ENCODE results near the gene CCDC60. TPM values are rescaled to one million over a fixed set of nuclear protein-coding genes. Genes with fewer than 3 reads are reported as not detected.

CCDC60 gene
- total RNA-seq, 3 donors from 2014 or later, result not detected

DNA sequence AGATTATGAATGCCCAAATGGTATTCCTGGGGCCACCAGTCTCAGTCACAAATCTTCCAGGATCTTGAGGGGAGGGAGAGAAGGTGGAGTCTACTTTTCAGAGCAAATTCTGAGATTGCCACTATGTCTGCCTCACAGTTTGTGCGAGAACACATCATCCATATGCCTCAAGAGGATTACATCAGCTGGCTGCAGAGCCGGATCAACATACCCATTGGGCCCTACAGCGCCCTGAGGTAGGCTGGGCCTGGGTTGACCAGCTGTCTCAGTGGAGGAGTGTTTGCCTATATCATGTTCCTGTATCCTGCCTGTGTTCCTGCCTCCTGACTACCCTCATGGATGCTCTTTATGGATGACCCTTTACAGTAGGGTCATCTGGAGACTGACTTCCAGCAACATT, 205.9 kb downstream of the CCDC60 start:
- Mint-ChIP-seq H3K27me3 (ENCODE audit: low read depth) (peaks cover 43% of the 10 kb centered on the region), H3K4me3 (no peak overlapping the region), H3K9me3 (no peaks in the 10 kb centered on the region), H3K36me3 (ENCODE audit: insufficient read depth) (no peaks in the 10 kb centered on the region), H3K4me1 (ENCODE audit: low read depth) (no peaks in the 10 kb centered on the region)
- ATAC-seq (no peak), DNase-seq (no peak)

DNA sequence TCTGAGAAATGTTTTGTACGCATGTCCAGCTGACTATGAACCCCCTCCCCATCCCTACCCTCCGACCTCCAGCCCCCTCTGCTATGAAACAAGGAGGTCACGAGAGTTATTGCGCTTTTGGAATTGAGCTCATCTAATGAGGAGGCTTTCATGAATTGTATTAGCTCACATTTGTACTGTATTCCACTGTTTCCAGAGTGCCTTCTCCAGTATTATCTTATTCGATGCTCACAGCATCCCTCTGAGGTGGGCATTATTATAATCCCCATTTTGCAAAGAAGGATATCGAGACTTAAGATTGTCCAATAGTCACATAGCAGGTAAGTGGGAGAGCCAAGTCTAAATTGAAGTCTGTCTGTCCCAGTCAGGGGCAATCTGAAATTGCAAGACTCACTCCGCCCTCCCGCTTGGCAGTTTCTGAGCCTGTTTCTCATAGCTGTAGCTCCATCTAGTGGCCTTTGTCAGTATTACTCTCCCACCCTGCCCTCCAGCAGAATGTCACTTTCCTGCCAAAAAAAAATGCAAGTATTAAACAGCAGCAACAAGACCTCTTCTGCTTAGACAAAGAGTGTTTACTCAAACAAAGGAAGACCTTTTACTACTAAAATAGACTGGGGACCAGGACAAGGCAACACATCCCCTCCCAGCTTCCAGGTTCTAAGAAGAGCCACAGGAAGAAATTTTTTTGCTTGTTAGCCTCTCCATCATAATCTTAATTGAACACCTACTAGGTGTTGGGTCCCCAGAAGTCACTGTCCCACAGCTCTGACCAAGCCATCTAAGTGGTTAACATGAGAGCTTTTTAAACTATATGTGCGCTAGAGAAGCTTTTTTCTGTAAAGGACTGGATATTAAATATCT, 210.5 kb downstream of the CCDC60 start:
- Mint-ChIP-seq H3K27me3 (ENCODE audit: low read depth) (peaks cover 47% of the 10 kb centered on the region), H3K4me1 (ENCODE audit: low read depth) (no peaks in the 10 kb centered on the region), H3K4me3 (no peak overlapping the region), H3K36me3 (ENCODE audit: insufficient read depth) (no peaks in the 10 kb centered on the region), H3K9me3 (no peaks in the 10 kb centered on the region)
- DNase-seq (peak; percentile 41), ATAC-seq (peak; percentile 59 to 66)

DNA sequence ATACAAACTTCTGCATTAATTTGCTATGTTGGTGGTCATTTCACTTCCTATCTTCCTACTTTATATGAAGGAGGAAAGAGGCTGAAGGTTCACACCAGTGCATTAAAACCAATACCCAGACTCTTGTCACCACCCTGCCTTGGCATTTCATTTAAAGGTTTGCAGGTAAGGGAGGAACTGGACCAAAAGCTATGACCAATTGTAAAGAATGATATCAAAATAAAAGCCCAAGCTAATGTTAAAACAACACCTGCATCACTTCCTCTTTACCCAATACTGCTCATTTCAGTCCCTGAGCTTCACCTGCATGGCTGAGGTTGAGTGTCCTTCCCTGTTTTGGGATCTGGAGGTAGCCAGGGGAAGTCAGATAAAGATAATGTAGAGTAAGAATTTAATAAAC, 211.8 kb downstream of the CCDC60 start:
- no peaks in the 10 kb centered on the region for H3K4me1 Mint-ChIP-seq (ENCODE audit: low read depth)
- no peak for DNase-seq
- no peaks in the 10 kb centered on the region for H3K9me3 Mint-ChIP-seq
- H3K27me3 Mint-ChIP-seq (ENCODE audit: low read depth), result peaks cover 43% of the 10 kb centered on the region
- H3K36me3 Mint-ChIP-seq (ENCODE audit: insufficient read depth), result no peaks in the 10 kb centered on the region
- ATAC-seq, result no peak
- H3K4me3 Mint-ChIP-seq, result no peak overlapping the region

DNA sequence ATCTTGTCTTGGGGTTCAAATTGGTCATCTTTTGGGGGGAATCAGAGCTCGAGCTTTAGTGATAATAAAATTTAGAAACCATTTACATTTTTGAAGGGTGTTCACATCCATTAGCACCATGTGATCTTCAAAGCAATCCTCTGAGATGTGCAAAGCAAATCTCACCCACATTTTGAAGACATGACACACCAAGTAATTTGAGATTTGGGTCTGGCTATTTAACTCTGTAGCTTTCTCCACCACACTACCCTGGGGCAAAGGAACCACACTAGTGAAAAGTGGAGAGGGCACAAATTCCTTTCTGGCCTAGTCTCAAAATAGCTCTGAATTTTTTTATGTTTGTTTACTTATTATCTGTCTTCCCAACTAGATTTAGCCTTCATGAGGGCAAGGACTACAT, 212.5 kb downstream of the CCDC60 start:
- H3K36me3 Mint-ChIP-seq (ENCODE audit: insufficient read depth), result no peaks in the 10 kb centered on the region
- H3K4me3 Mint-ChIP-seq, result no peak overlapping the region
- ATAC-seq (no peak), DNase-seq (no peak)
- H3K27me3 Mint-ChIP-seq (ENCODE audit: low read depth), result peaks cover 45% of the 10 kb centered on the region
- no peaks in the 10 kb centered on the region for H3K4me1 Mint-ChIP-seq (ENCODE audit: low read depth)
- no peaks in the 10 kb centered on the region for H3K9me3 Mint-ChIP-seq

DNA sequence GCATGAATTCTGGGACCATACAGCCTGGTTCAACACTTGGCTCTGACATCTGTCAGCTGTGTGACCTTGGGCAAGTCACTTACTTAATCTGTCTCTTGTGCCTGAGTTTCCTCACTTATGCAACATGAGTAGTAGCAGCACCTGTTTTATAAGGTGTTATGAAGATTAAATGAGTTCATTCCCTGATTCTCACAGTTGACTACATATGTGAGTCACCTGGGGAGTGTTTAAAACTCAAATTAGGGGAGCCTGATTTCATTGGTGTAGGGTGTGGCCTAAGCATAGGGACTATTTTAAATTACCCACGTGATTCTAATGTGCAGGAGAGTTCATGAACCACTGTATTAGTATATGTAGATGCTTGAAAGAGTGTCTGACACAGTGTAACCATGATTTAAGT, 222.3 kb downstream of the CCDC60 start:
- no peaks in the 10 kb centered on the region for H3K36me3 Mint-ChIP-seq (ENCODE audit: insufficient read depth)
- no peaks in the 10 kb centered on the region for H3K9me3 Mint-ChIP-seq
- H3K4me3 Mint-ChIP-seq, result no peak overlapping the region
- H3K27me3 Mint-ChIP-seq (ENCODE audit: low read depth), result peaks cover 27% of the 10 kb centered on the region
- H3K4me1 Mint-ChIP-seq (ENCODE audit: low read depth), result no peaks in the 10 kb centered on the region
- DNase-seq (no peak), ATAC-seq (no peak)

DNA sequence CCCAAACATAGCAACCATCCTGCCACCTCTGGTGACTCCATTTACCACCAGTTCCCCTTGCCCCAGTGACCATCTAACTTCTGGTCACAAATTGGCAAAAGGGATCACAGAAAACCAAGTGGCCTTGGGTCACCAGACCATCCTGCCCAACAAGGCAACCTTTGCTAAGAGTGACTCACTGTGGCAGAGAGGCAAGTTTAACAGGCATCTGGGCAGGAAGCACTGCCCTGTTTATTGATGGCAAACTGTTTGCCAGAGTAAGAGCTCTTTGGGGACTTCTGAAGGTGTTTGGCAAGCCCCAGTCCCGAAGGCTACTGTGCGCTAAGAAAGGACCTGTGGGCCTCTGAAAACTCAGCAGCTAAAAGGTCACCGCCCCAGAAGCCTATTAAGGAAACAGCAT, 230.9 kb downstream of the CCDC60 start:
- no peak for DNase-seq
- H3K36me3 Mint-ChIP-seq (ENCODE audit: insufficient read depth), result no peaks in the 10 kb centered on the region
- no peaks in the 10 kb centered on the region for H3K9me3 Mint-ChIP-seq
- peaks cover 20% of the 10 kb centered on the region for H3K27me3 Mint-ChIP-seq (ENCODE audit: low read depth)
- ATAC-seq, result no peak
- no peaks in the 10 kb centered on the region for H3K4me1 Mint-ChIP-seq (ENCODE audit: low read depth)
- H3K4me3 Mint-ChIP-seq, result no peak overlapping the region

DNA sequence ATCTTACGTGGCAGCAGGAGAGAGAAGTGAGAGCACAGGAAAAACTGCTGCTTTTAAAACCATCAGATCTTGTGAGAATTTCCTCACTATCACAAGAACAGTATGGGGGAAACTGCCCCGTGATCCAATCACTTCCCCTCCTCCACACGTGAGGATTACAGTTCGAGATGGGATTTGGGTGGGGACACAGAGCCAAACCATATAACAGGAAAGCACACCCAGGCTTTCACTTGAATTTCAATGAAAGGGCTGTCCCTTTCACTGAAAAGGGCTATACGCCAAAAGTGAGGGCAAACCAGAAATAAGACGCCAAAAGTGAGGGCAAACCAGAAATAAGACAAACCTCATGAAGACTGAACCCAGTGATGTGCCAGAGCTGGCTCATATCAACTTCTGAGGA, 236.2 kb downstream of the CCDC60 start:
- Mint-ChIP-seq H3K4me1 (ENCODE audit: low read depth) (no peaks in the 10 kb centered on the region), H3K9me3 (peaks cover 4% of the 10 kb centered on the region), H3K4me3 (no peak overlapping the region), H3K36me3 (ENCODE audit: insufficient read depth) (no peaks in the 10 kb centered on the region), H3K27me3 (ENCODE audit: low read depth) (peaks cover 7% of the 10 kb centered on the region)
- DNase-seq (no peak), ATAC-seq (no peak)

DNA sequence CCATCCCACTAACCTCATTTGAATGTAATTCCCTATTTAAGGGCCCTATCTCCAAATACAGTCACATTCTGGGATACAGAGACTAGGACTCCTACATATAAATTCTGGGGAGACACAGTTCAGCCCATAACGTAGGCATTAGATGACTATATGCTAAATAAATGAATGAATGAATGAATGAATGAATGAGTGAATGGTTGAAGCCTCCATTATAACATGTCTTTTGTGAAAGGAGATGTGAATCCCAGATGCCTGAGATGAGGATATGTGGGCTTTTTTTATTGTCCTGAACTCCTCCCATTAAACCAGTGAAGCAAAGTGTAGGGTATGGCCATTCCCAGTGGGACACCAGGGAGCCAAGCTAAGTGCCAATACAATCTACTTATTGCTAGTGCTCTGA, 238.6 kb downstream of the CCDC60 start:
- no peak for DNase-seq
- Mint-ChIP-seq H3K36me3 (ENCODE audit: insufficient read depth) (no peaks in the 10 kb centered on the region), H3K27me3 (ENCODE audit: low read depth) (peaks cover 10% of the 10 kb centered on the region), H3K4me3 (no peak overlapping the region), H3K4me1 (ENCODE audit: low read depth) (no peaks in the 10 kb centered on the region), H3K9me3 (peaks cover 4% of the 10 kb centered on the region)
- no peak for ATAC-seq

DNA sequence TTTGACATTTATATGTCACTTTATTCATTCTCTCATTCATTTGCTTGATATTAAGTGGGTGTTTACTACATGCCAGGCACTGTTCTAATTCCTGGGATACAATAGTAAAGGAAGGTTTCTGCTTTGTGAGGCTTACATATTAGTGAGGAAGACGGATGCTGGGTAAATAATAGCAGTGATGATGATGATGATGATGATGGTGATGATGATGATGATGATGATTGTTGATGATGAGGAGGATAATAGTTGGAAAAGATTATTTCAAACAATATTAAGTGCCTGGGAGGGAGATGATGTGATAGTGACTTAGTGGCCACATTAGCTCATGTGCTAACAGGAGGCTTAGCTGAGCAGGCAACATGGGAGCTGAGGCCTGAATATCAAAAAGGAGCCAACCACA, 239.7 kb downstream of the CCDC60 start:
- H3K4me3 Mint-ChIP-seq, result no peak overlapping the region
- H3K4me1 Mint-ChIP-seq (ENCODE audit: low read depth), result no peaks in the 10 kb centered on the region
- H3K9me3 Mint-ChIP-seq, result peaks cover 4% of the 10 kb centered on the region

DNA sequence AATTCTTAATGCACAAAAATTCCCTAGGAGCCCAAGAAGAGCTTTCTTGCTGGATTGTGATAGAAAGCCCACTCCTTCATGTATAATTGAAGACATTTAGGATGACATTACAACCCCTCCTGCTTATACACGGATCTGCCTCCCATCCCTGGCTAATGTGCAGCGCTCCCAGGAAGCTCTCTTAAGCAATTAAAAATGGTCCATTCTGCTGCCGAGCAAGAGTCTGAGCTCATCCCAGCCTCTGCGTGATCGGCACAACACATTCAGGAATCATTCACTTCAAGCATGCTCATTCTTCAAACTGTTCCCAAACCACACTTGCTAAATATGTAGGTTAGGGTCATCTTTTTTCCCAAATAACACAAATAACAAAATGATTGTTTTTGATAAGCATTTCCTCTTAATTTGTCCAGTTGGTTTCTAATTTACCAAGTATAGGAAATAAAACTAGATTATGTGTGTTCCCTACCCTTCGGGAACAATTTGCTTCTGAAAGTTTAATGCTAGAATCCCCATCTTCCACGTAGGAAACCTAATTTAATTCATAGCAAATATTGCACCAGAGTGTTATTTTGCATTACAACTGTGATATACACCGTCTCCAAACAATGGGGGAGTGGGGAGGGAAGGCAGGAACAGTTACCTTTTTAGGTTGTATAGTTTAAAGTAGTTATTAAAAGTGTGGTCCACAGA, 241.7 kb downstream of the CCDC60 start:
- peaks cover 4% of the 10 kb centered on the region for H3K9me3 Mint-ChIP-seq
- H3K4me3 Mint-ChIP-seq, result no peak overlapping the region
- no peaks in the 10 kb centered on the region for H3K36me3 Mint-ChIP-seq (ENCODE audit: insufficient read depth)
- DNase-seq (no peak), ATAC-seq (no peak)
- H3K27me3 Mint-ChIP-seq (ENCODE audit: low read depth), result peaks cover 11% of the 10 kb centered on the region
- H3K4me1 Mint-ChIP-seq (ENCODE audit: low read depth), result no peaks in the 10 kb centered on the region

More for the DNA sequence above, 239.7 kb downstream of the CCDC60 start:
- no peaks in the 10 kb centered on the region for H3K36me3 Mint-ChIP-seq (ENCODE audit: insufficient read depth)
- no peak for ATAC-seq
- no peak for DNase-seq
- H3K27me3 Mint-ChIP-seq (ENCODE audit: low read depth), result peaks cover 11% of the 10 kb centered on the region

DNA sequence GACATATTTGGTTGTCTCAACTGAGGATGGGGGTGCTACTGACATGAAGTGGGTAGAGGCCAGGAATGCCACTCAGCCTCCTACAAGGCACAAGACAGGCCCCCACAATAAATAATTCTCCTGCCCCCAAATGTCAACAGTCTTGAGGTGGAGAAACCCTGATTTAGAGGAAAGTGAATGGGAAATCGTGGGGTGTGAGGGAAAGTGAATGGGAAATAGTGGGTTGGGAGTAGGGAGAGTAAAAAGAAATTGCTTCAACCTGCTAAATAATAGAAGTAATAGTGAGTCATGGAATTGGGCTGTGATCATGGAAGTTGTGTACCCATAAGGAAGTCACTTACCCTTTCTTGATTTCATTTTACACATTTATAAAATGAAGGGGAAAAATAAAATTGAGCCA, 242.4 kb downstream of the CCDC60 start:
- Mint-ChIP-seq H3K36me3 (ENCODE audit: insufficient read depth) (no peaks in the 10 kb centered on the region), H3K4me3 (no peak overlapping the region), H3K27me3 (ENCODE audit: low read depth) (peaks cover 11% of the 10 kb centered on the region), H3K4me1 (ENCODE audit: low read depth) (no peaks in the 10 kb centered on the region), H3K9me3 (peaks cover 4% of the 10 kb centered on the region)
- ATAC-seq (no peak), DNase-seq (no peak)

DNA sequence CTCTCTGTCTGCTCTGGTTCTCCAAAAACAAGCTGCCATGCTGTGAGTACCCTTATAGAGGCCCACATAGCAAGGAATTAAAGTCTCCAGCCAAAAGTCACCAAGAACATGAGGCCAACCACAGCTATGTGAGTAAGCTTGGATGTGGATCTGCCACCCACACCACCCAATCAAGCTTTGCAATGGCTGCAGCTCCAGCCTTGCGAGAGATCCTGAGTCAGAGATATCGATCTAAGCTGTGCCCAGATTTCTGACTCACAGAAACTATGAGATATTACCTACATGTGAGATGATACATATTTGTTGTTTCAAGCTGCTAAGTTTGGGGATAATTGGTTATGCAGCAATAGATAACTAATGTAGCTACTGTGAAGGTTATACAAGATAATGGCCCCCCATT, 243.6 kb downstream of the CCDC60 start:
- ATAC-seq (peak; percentile 82 to 84), DNase-seq (no peak)
- H3K9me3 Mint-ChIP-seq, result peaks cover 4% of the 10 kb centered on the region
- peaks cover 11% of the 10 kb centered on the region for H3K27me3 Mint-ChIP-seq (ENCODE audit: low read depth)
- H3K4me3 Mint-ChIP-seq, result no peak overlapping the region
- no peaks in the 10 kb centered on the region for H3K4me1 Mint-ChIP-seq (ENCODE audit: low read depth)
- no peaks in the 10 kb centered on the region for H3K36me3 Mint-ChIP-seq (ENCODE audit: insufficient read depth)

DNA sequence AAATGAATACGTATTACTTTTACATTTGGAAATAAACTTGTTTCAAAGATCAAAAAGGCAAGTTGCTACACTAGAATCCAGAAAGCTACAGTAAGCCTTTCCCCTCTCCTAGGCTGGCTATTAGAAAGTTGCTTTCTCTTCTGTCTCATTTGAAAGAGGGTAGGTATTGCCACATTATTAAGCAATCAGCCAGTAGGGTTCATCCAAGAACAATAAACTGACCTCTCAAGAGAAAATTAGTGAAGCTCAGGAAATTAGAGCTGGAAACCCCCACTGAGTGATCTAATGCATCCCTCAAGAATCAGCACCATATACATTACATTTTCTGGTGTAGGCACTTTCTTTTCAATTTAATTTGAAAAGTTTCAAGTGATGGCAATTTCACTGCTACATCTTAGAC, 254.6 kb downstream of the CCDC60 start:
- Mint-ChIP-seq H3K4me3 (no peak overlapping the region), H3K4me1 (ENCODE audit: low read depth) (no peaks in the 10 kb centered on the region), H3K27me3 (ENCODE audit: low read depth) (peaks cover 52% of the 10 kb centered on the region), H3K9me3 (no peaks in the 10 kb centered on the region), H3K36me3 (ENCODE audit: insufficient read depth) (no peaks in the 10 kb centered on the region)
- ATAC-seq (no peak), DNase-seq (no peak)

DNA sequence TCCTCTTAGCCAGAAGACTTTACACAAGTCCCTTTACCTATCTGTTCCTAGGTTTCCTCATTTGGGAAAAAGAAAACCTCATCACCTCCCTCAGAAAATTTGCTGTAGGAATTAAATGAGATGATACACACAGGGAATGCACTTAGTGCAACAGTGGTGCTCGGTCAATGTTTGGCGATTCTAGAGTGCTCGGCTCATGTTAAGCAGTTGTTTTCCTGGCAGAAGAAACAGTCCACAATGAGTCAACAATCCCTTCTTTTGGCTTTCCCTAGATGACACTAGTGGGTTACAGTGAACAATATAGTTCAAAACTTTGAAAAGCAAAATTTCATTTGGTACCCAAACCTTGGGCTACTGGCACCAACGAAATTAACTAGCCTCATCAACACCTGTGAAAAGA, 255.1 kb downstream of the CCDC60 start:
- H3K27me3 Mint-ChIP-seq (ENCODE audit: low read depth), result peaks cover 57% of the 10 kb centered on the region
- H3K4me3 Mint-ChIP-seq, result no peak overlapping the region
- H3K4me1 Mint-ChIP-seq (ENCODE audit: low read depth), result no peaks in the 10 kb centered on the region
- no peaks in the 10 kb centered on the region for H3K36me3 Mint-ChIP-seq (ENCODE audit: insufficient read depth)
- no peaks in the 10 kb centered on the region for H3K9me3 Mint-ChIP-seq
- ATAC-seq, result no peak
- no peak for DNase-seq

All from activated T-cell treated with anti-CD3 and anti-CD28 coated beads, Interleukin-2, amount 50 U/mL, for 4 hours (primary cell).